Prostate gland (tissue), 2 donors: ENCODE results near the gene LYPD6. TPM values are rescaled to one million over a fixed set of nuclear protein-coding genes. Genes with fewer than 3 reads are reported as not detected.

Source experiments
- DNase-seq: peaks from one replicate; pipeline ENCODE4 v3.0.0-alpha.2; 2019; ENCODE audit warnings: low spot score
- H3K27ac ChIP-seq, 2 donors: fragments of 200-600 bp; sonication (generic); 2 replicates each; pipeline ENCODE4 v1.5.1; 2017 to 2019
- H3K27me3 ChIP-seq: fragments of 200-600 bp; sonication (generic); replicated peaks from 2 replicates; pipeline ENCODE4 v1.5.1; 2019; ENCODE audit not compliant: insufficient read depth
- H3K36me3 ChIP-seq, 2 donors: fragments of 200-600 bp; sonication (generic); 1 replicate in 1 of 2; 2 replicates in 1 of 2; pipeline versions ENCODE4 v1.5.1 to v1.8.1; 2017 to 2019
- H3K4me1 ChIP-seq: fragments of 200-600 bp; sonication (generic); replicated peaks from 2 replicates; pipeline ENCODE4 v1.5.1; 2019
- H3K4me3 ChIP-seq, 2 donors: fragments of 200-600 bp; sonication (generic); 2 replicates each; pipeline ENCODE4 v1.5.1; 2017 to 2019
- H3K9me3 ChIP-seq: fragments of 200-600 bp; sonication (generic); 2 replicates; pipeline ENCODE4 v1.5.1; 2017
- CTCF ChIP-seq, 4 experiments: fragments of 200-600 bp in 2 of 4; fragments of 450-650 bp in 2 of 4; sonication (generic) in 2 of 4; IDR thresholded peaks; 1 replicate in 3 of 4; 2 replicates in 1 of 4; pipeline ENCODE4 v1.5.1; 2016 to 2019; ENCODE audit warnings: antibody characterized with exemption in 4 of 4, mild to moderate bottlenecking in 2 of 4, moderate library complexity in 2 of 4
- POLR2A ChIP-seq: fragments of 450-650 bp; IDR thresholded peaks from one replicate; pipeline ENCODE4 v1.6.1; 2016; ENCODE audit warnings: antibody characterized with exemption, mild to moderate bottlenecking
- POLR2AphosphoS5 ChIP-seq: sonication (generic); formaldehyde crosslinking; IDR thresholded peaks from one replicate; pipeline ENCODE4 v1.6.1; 2017; ENCODE audit warnings: antibody characterized with exemption
- WGBS: methylation state at CpG from one replicate; pipeline ENCODE4 v1.1.5; 2018; 5-methylcytosine and 5-hydroxymethylcytosine counted together
- intact Hi-C: fragments of 100-400 bp; cut with DNase I; formaldehyde crosslinking; loops from one replicate; pipeline ENCODE4 v1.14.2; 2022
- total RNA-seq, 2 donors: library from RNA; depleted of rRNA; stranded (reverse); fragments of >200 nt; gene quantifications; one replicate each; pipeline ENCODE4 v1.1.0, GENCODE V29; 2016

Gene LYPD6
- total RNA-seq, 2 donors from 2014 or later: 2.3 to 5.1 TPM

- Histone ChIP-seq H3K27me3 (no peaks in the 10 kb centered on the region), H3K27ac (no peak overlapping the region), H3K9me3 (no peaks in the 10 kb centered on the region), H3K4me1 (no peaks in the 10 kb centered on the region), H3K36me3 (no peaks in the 10 kb centered on the region), H3K4me3 (no peak overlapping the region)
- DNase-seq: no peak
- no peak for TF ChIP-seq POLR2AphosphoS5
- no peak for TF ChIP-seq POLR2A
- no peak for TF ChIP-seq CTCF (IDR thresholded peaks at IDR 0.05)
- intact Hi-C loops: no loop called here
- 16% methylated on average over 6 of the region's 6 CpGs for whole genome bisulfite sequencing
These were observed 100.7 kb downstream of the LYPD6 start for GRCh38 chr2:149430743-149431736.

GRCh38 chr2:149438330-149438960, 108.1 kb downstream of the LYPD6 start:
- Histone ChIP-seq H3K36me3 (no peaks in the 10 kb centered on the region), H3K9me3 (no peaks in the 10 kb centered on the region), H3K4me1 (no peaks in the 10 kb centered on the region), H3K4me3 (no peak overlapping the region), H3K27me3 (no peaks in the 10 kb centered on the region), H3K27ac (no peak overlapping the region)
- intact Hi-C loops: no loop called here
- WGBS: 84% methylated on average over 3 of the region's 3 CpGs
- DNase-seq: no peak
- TF ChIP-seq POLR2A (no peak), POLR2AphosphoS5 (no peak), CTCF (IDR thresholded peaks at IDR 0.05) (no peak)

- DNase-seq: no peak
- no peaks in the 10 kb centered on the region for H3K27me3 ChIP-seq
- WGBS: 82% methylated on average over 3 of the region's 3 CpGs
- H3K4me3 ChIP-seq: no peak overlapping the region
- H3K27ac ChIP-seq: no peak overlapping the region
- no peak for TF ChIP-seq POLR2AphosphoS5
- TF ChIP-seq CTCF (IDR thresholded peaks at IDR 0.05): no peak
- no peak for TF ChIP-seq POLR2A
- no peaks in the 10 kb centered on the region for H3K36me3 ChIP-seq
- no peaks in the 10 kb centered on the region for H3K4me1 ChIP-seq
- intact Hi-C loops: no loop called here
- no peaks in the 10 kb centered on the region for H3K9me3 ChIP-seq
These were observed 110.9 kb downstream of the LYPD6 start for GRCh38 chr2:149441255-149441654.

GRCh38 chr2:149442346-149442745, 112.0 kb downstream of the LYPD6 start:
- Histone ChIP-seq H3K27ac (no peak overlapping the region), H3K4me3 (no peak overlapping the region), H3K9me3 (no peaks in the 10 kb centered on the region), H3K36me3 (no peaks in the 10 kb centered on the region), H3K4me1 (no peaks in the 10 kb centered on the region), H3K27me3 (no peaks in the 10 kb centered on the region)
- TF ChIP-seq POLR2A: no peak
- TF ChIP-seq CTCF (IDR thresholded peaks at IDR 0.05): no peak
- no peak for TF ChIP-seq POLR2AphosphoS5
- no peak for DNase-seq
- WGBS: 81% methylated on average over 4 of the region's 4 CpGs
- intact Hi-C loops: no loop called here
